Thoracic aorta endothelial cell (primary cell): ENCODE data around the gene ZDHHC15. TPM values are rescaled to one million over a fixed set of nuclear protein-coding genes. Genes with fewer than 3 reads are reported as not detected.

ENCODE experiments used
- total RNA-seq: library from RNA; depleted of rRNA; stranded (reverse); fragments of >200 nt; gene quantifications from 2 replicates; pipeline ENCODE4 v1.2.3, GENCODE V29; 2012

The ZDHHC15 gene, protein sequence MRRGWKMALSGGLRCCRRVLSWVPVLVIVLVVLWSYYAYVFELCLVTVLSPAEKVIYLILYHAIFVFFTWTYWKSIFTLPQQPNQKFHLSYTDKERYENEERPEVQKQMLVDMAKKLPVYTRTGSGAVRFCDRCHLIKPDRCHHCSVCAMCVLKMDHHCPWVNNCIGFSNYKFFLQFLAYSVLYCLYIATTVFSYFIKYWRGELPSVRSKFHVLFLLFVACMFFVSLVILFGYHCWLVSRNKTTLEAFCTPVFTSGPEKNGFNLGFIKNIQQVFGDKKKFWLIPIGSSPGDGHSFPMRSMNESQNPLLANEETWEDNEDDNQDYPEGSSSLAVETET
- 0.14 and 0.40 TPM in 2 replicates for total RNA-seq

DNA sequence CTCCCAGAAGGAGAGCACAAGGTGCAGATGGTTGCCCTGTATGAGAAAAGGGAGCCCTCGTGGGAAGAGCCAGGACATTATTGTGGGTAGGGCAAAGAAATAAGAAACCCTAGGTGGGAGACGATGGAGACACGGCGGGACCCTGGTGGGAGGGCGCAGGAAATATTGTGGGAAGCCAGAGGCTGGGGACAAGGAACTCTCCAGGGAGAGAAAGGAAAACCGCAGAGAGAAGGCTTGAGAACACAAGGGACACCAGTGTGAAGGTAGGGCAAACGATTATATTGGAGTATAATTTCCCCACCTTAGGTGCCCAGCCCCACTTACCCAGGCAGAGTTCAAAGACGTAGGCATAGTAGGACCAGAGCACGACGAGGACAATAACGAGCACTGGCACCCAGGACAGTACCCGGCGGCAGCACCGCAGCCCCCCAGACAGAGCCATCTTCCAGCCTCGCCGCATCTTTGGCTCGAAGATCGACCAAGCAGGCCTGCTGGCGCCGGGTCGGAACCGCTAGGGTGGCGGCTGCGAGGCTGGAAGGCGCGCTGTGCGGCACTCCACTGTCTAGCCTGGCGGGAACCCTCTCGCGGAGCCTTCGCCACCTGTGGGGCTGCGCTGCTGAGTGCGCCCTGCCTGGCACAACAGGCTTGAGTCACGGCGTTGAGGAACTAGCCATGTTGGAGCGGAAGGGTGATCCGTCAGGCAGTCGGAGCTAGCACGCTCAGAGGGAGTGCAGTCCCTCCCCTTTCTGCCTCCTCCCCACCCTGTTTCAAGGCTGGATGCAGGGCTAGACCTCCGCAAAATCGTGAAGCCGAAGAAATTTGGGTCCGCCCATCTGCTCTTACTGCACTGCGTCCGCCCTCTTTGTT is at the start of gene ZDHHC15:
TSS of gene ZDHHC15 (minus strand) at position 473 of the 867 bp plus-strand sequence. CDS start at position 460, 13 bp downstream.

Other genes with a start within 250 kb of the ZDHHC15 start
- gene UPRT, start 249.0 kb downstream of the ZDHHC15 start, total RNA-seq = 15.2 and 18.8 TPM in 2 replicates